ENCODE data around the gene STXBP3. TPM values are rescaled to one million over a fixed set of nuclear protein-coding genes. Genes with fewer than 3 reads are reported as not detected.

The STXBP3 gene
- polyA plus RNA-seq, 1 of the 3 experiments (the other 2 are of a cell fraction): 12.6 TPM

- peak; percentile 69 for DNase-seq
- peaks cover 9 to 22% of the 10 kb centered on the region in 2 experiments; a peak in 3 of 4 replicates for H3K4me1 ChIP-seq (ENCODE audit: control insufficient read depth in 1 of 2, insufficient read depth in 2 of 2, low read depth in 1 of 2, low read length in 1 of 2)
- no peaks in the 10 kb centered on the region for H4K20me1 ChIP-seq (ENCODE audit: insufficient read depth)
- no peaks in the 10 kb centered on the region for H3K27me3 ChIP-seq (ENCODE audit: insufficient read depth)
- H3K27ac ChIP-seq (ENCODE audit: low read depth in 2 of 2, low read length in 1 of 2): peak overlapping the region; percentile 93 to 95
- no peaks in the 10 kb centered on the region for H3K79me2 ChIP-seq (ENCODE audit: insufficient read depth)
- no peaks in the 10 kb centered on the region for H3K9me2 ChIP-seq
- POLR2A ChIA-PET: interaction anchor here (1.4 to 1.7 kb wide), 4 partner anchors 14 to 270 kb away, joined by 5 to 8 read pairs (median 6); partner anchors contain the start of gene PRPF38B
- peak overlapping the region; percentile 38 to 39; a peak in 3 of 4 replicates for H3K4me3 ChIP-seq (ENCODE audit: low read depth in 2 of 2, low read length in 1 of 2)
- WGBS (ENCODE audit: low lambda C conversion rate): 30% methylated on average over 11 of the region's 20 CpGs
- no peaks in the 10 kb centered on the region for H3K9me3 ChIP-seq
- no peaks in the 10 kb centered on the region for H3K36me3 ChIP-seq (replicated peaks in 1 of 2; ENCODE audit: control insufficient read depth in 1 of 2, insufficient read depth in 2 of 2, low read length in 1 of 2)
- peak overlapping the region; percentile 66 for H2AFZ ChIP-seq (ENCODE audit: low read depth)
- CTCF ChIA-PET: interaction anchor here (0.6 to 8.1 kb wide), 10 partner anchors 11 to 282 kb away, joined by 3 to 104 read pairs (median 6); a partner anchor contains a TSS
- H3K9ac ChIP-seq: peak overlapping the region; percentile 69
- H3F3A ChIP-seq (replicated peaks; ENCODE audit: insufficient read depth): peaks cover 24% of the 10 kb centered on the region
- peak overlapping the region; percentile 73 for H3K4me2 ChIP-seq
- TF ChIP-seq RAD21 (IDR thresholded peaks at IDR 0.05; ENCODE audit: low read length) (no peak), GABPA (IDR thresholded peaks at IDR 0.05; ENCODE audit: low read depth) (no peak), POLR2AphosphoS5 (IDR thresholded peaks at IDR 0.05; ENCODE audit: low read depth, low read length) (peak; percentile 77), FOXM1 (IDR thresholded peaks at IDR 0.05; ENCODE audit: low read depth) (no peak), EP300 (IDR thresholded peaks at IDR 0.05; ENCODE audit: borderline replicate concordance in 1 of 2, low read depth in 1 of 2, low read length in 1 of 2) (peak in 1 of 2 experiments; percentile 80; a peak in 3 of 4 replicates), FOXJ3 (CRISPR knock-in tag; IDR thresholded peaks at IDR 0.05) (no peak), USF1 (IDR thresholded peaks at IDR 0.05; ENCODE audit: borderline replicate concordance, low read depth) (no peak), ELF1 (IDR thresholded peaks at IDR 0.05) (no peak), NRF1 (IDR thresholded peaks at IDR 0.05; ENCODE audit: low read depth, low read length) (no peak), TEAD4 (IDR thresholded peaks at IDR 0.05; ENCODE audit: borderline replicate concordance, insufficient read depth) (0 out of 2 replicates have a peak, but pooled peaks have one; percentile 28), NFIC (IDR thresholded peaks at IDR 0.05; ENCODE audit: borderline replicate concordance) (peak; percentile 44), MEF2A (IDR thresholded peaks at IDR 0.05; ENCODE audit: borderline replicate concordance, low read depth) (no peak; the same call in 1 of the 2 replicates), EZH2phosphoT487 (IDR thresholded peaks at IDR 0.05; ENCODE audit: borderline replicate concordance, low read depth) (no peak), MAX (IDR thresholded peaks at IDR 0.05; ENCODE audit: low read depth) (peak; percentile 74), REST (IDR thresholded peaks at IDR 0.05; ENCODE audit: low read depth, low read length) (0 out of 2 replicates have a peak, but pooled peaks have one; percentile 26), MXI1 (IDR thresholded peaks at IDR 0.05; ENCODE audit: low read depth, low read length) (no peak), SIN3A (IDR thresholded peaks at IDR 0.05; ENCODE audit: borderline replicate concordance, low read depth, low read length) (peak; percentile 85; the same call in 1 of the 2 replicates), RCOR1 (IDR thresholded peaks at IDR 0.05; ENCODE audit: low read length) (no peak), YY1 (IDR thresholded peaks at IDR 0.05; ENCODE audit: low read depth) (no peak), CHD2 (IDR thresholded peaks at IDR 0.05; ENCODE audit: low read length, partially characterized antibody) (peak; percentile 12)
- TF ChIP-seq, protein P1, sequence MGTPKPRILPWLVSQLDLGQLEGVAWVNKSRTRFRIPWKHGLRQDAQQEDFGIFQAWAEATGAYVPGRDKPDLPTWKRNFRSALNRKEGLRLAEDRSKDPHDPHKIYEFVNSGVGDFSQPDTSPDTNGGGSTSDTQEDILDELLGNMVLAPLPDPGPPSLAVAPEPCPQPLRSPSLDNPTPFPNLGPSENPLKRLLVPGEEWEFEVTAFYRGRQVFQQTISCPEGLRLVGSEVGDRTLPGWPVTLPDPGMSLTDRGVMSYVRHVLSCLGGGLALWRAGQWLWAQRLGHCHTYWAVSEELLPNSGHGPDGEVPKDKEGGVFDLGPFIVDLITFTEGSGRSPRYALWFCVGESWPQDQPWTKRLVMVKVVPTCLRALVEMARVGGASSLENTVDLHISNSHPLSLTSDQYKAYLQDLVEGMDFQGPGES (IDR thresholded peaks at IDR 0.05; ENCODE audit: low read depth, low read length): no peak
- TF ChIP-seq, protein P2, sequence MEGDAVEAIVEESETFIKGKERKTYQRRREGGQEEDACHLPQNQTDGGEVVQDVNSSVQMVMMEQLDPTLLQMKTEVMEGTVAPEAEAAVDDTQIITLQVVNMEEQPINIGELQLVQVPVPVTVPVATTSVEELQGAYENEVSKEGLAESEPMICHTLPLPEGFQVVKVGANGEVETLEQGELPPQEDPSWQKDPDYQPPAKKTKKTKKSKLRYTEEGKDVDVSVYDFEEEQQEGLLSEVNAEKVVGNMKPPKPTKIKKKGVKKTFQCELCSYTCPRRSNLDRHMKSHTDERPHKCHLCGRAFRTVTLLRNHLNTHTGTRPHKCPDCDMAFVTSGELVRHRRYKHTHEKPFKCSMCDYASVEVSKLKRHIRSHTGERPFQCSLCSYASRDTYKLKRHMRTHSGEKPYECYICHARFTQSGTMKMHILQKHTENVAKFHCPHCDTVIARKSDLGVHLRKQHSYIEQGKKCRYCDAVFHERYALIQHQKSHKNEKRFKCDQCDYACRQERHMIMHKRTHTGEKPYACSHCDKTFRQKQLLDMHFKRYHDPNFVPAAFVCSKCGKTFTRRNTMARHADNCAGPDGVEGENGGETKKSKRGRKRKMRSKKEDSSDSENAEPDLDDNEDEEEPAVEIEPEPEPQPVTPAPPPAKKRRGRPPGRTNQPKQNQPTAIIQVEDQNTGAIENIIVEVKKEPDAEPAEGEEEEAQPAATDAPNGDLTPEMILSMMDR (IDR thresholded peaks at IDR 0.05): no peak
- TF ChIP-seq, protein P3, sequence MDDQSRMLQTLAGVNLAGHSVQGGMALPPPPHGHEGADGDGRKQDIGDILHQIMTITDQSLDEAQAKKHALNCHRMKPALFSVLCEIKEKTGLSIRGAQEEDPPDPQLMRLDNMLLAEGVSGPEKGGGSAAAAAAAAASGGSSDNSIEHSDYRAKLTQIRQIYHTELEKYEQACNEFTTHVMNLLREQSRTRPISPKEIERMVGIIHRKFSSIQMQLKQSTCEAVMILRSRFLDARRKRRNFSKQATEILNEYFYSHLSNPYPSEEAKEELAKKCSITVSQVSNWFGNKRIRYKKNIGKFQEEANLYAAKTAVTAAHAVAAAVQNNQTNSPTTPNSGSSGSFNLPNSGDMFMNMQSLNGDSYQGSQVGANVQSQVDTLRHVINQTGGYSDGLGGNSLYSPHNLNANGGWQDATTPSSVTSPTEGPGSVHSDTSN (IDR thresholded peaks at IDR 0.05): peak; percentile 52
Measured at GRCh38 chr1:108830119-108831008, 83.9 kb downstream of the STXBP3 start.
